Renal cortical epithelial cell (primary cell): ENCODE measurements around the gene MLH1. TPM values are rescaled to one million over a fixed set of nuclear protein-coding genes. Genes with fewer than 3 reads are reported as not detected.

Experiments
- DNase-seq: peaks from one replicate; pipeline ENCODE4 v3.0.0-alpha.2; 2011; ENCODE audit warnings: low read depth
- total RNA-seq: library from RNA; depleted of rRNA; stranded (reverse); fragments of >200 nt; gene quantifications from 2 replicates; pipeline ENCODE4 v1.2.3, GENCODE V29; 2014

The MLH1 gene
- total RNA-seq, 1 donor from 2014 or later = 41.9 TPM

DNA sequence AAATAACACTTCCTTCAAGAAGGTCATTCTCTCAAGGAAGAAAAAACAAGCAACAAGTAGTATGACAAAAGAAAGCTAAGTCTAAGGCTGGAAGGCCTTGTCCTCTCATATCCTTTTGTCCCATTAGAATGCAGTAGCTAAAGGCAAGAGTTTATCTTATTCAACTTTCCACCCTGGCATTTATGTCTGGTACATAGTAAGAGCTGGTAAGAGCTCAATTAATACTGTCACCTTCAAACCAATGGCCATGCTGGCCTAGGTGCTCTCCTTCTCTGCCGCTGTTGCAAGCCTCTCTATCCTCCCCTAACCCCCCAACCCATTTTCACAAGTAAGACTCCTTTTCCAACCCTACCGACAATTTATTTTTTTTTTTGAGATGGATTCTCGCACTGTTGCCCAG is 99.2 kb downstream of the MLH1 start:
- no peak for DNase-seq

GRCh38 chr3:37093481-37093880 is 100.2 kb downstream of the MLH1 start:
- no peak for DNase-seq

GRCh38 chr3:37094636-37095035 is 101.3 kb downstream of the MLH1 start:
- no peak for DNase-seq

DNA sequence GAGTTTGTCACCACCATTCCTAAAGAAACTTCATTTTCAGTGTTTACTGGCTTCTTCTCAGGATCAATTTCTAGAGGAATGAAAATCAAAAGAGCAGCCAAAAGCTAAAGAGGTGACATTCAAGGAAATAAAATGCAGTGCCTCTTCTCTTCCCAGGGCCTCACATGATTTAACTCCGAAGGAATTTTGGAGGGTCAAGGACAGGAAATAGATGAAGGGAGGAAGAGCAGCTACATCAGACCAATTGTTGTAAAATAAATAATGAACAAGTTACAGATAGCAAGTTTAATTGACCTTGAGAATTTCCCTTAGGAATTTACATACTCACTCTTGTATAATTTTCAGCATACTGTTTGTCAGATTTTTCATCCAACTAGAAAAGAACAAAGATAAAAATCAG is 103.0 kb downstream of the MLH1 start:
- DNase-seq = peak; percentile 22

DNA sequence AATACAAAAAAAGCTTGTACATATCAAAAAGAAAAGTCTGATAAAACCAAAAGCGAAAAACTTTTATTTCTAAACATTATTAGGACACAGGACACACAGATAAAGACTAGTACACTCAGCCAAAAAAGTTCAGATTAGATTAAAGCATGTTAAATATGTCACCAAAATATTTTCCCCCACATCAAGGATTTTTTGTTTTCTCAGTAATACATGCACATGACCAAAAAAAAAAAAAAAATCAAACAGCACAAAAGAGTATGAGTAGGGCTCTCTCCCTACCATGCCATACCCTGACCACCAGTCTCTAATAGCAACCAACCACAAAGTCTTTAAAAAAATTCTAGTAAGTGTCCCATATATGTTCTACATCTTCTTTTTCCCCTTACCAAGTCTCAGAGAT is 103.7 kb downstream of the MLH1 start:
- no peak for DNase-seq

DNA sequence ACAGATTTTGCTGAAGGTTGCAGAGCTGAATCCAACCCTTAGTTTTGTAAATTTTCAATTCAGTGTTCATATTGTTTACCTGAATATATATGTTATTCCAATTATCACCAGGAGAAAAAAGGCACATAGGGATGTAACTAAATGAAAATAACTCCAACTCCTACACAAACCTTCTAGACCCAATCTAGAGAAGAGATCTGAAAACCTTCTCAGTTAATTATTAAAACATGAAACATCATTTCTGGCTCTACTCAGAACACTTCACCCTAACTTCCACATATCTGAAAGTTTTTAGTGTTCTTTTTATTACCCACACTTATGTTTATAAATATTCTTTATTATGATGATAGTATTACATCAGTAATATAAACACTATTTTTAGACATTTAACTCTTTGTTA is 104.5 kb downstream of the MLH1 start:
- DNase-seq = peak; percentile 45

DNA sequence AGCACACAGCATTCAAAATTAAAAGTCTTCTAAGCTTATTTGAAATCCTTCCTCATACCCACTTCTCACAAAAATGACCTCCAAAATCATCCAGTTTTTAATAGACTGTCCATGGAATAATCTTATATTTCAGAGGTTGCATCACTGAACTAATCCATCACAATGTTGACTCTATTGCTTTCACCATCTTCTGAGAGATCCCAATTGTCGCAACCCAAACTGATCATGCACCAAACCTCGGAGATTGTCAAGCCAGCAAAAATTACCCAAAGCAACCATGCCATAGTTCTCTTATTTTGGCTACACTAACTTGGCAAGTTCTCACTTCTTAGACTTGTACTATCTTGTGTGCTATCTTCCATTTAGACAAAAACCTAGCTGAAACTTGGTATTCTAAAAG is 105.6 kb downstream of the MLH1 start:
- no peak for DNase-seq

DNA sequence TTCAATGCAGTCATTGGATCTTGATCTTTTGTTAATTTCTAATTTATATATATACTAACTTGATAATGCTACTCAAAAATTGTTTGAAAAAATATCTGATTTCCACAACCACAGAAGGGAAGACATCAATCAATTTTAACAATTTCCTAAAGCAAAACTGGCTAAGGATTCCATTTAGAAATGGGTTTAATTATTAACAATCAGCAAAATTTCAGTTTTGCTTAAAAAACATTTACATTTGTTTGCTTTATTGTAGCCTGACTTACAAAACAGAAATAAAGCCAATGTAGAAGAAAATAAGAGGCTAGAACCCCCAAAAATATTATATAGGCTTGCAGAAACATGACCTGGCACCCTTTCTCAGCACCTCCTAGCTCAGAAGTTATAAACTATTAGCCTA is 106.2 kb downstream of the MLH1 start:
- DNase-seq = no peak

DNA sequence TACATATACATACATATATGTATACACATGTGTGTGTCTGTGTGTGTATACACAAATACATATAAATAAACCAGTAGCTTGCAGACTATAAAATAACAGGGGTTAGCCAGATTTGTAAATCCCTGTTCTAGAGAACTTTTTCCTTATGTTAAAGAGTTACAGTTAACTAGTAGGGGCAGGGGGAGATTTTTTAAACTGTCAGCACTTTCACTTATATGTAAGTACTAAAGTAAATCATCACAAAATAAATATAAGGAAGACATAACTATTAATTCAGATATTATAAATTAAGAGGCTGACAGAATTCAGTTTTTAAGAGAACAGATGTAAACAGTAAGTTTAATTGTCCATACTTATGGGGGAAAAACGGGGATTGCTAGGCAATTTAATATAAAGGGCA is 107.1 kb downstream of the MLH1 start:
- no peak for DNase-seq

Other genes with a start within 250 kb of the MLH1 start
- not detected in 2 replicates for gene DCLK3, start 229.0 kb upstream of the MLH1 start, total RNA-seq
- 12.7 and 31.1 TPM in 2 replicates for gene TRANK1, start 48.5 kb upstream of the MLH1 start, total RNA-seq
- gene EPM2AIP1, start 387 bp upstream of the MLH1 start, total RNA-seq = 5.0 and 14.6 TPM in 2 replicates
- 76.9 and 104 TPM in 2 replicates for gene LRRFIP2, start 181.1 kb downstream of the MLH1 start, total RNA-seq
- gene GOLGA4, start 249.8 kb downstream of the MLH1 start, total RNA-seq = 48.8 and 100.0 TPM in 2 replicates